ENCODE data around the gene NTN5.

GRCh38 chr19:48711106-48711662, 38.4 kb upstream of the NTN5 start:
- TF ChIP-seq POLR2A (IDR thresholded peaks at IDR 0.05) (no peak), CTCF (IDR thresholded peaks at IDR 0.05) (no peak)
